Thymus (tissue), 11 donors: Measurements from ENCODE around the gene LIF. TPM values are rescaled to one million over a fixed set of nuclear protein-coding genes. Genes with fewer than 3 reads are reported as not detected.
"Not testable (repeated sequence)": the region's sequence is repeated elsewhere in the genome, so short reads cannot be mapped to it uniquely, and the experiment has no call there.

Experiments used
- DNase-seq, 9 donors: peaks; one replicate each; pipeline ENCODE4 v3.0.0-alpha.2; 2013; ENCODE audit warnings: low spot score in 9 of 9, low read depth in 6 of 9, missing footprints in 1 of 9
- H3K27ac ChIP-seq, 2 donors: one replicate each; pipeline ENCODE4 v1.5.1; 2013; ENCODE audit warnings: control low read depth in 1 of 2, low read depth in 1 of 2, low read length in 1 of 2, mild to moderate bottlenecking in 1 of 2, moderate library complexity in 1 of 2
- H3K27me3 ChIP-seq, 2 donors: one replicate each; pipeline ENCODE4 v1.5.1; 2013; ENCODE audit warnings: low read length in 1 of 2; ENCODE audit not compliant: control insufficient read depth in 2 of 2, insufficient read depth in 1 of 2
- H3K36me3 ChIP-seq, 2 donors: one replicate each; pipeline ENCODE4 v1.5.1; 2013; ENCODE audit warnings: low read length in 1 of 2, mild to moderate bottlenecking in 1 of 2, moderate library complexity in 1 of 2; ENCODE audit not compliant: control insufficient read depth in 2 of 2, insufficient read depth in 2 of 2
- H3K4me1 ChIP-seq, 2 donors: one replicate each; pipeline ENCODE4 v1.5.1; 2013; ENCODE audit warnings: low read length in 2 of 2; ENCODE audit not compliant: control insufficient read depth in 2 of 2, insufficient read depth in 2 of 2
- H3K4me3 ChIP-seq, 2 donors: one replicate each; pipeline ENCODE4 v1.5.1; 2013; ENCODE audit warnings: low read length in 2 of 2, control low read depth in 1 of 2, mild to moderate bottlenecking in 1 of 2
- H3K9me3 ChIP-seq, 2 donors: one replicate each; pipeline ENCODE4 v1.5.1; 2013; ENCODE audit warnings: low read length in 1 of 2, mild to moderate bottlenecking in 1 of 2; ENCODE audit not compliant: control insufficient read depth in 2 of 2, insufficient read depth in 1 of 2
- WGBS: extraction: QIAGEN DNeasy Blood & Tissue Kit; methylation state at CpG from one replicate; pipeline ENCODE4 v1.1.7; 2013; 5-methylcytosine and 5-hydroxymethylcytosine counted together
- polyA plus RNA-seq: library from polyadenylated mRNA; stranded (reverse); fragments of 200-250 nt; gene quantifications from one replicate; pipeline ENCODE4 v1.2.3, GENCODE V29; 2013
- total RNA-seq: library from RNA; stranded (reverse); fragments of 120-200 nt; gene quantifications from one replicate; pipeline ENCODE4 v1.2.4, GENCODE V29; 2013
- donor health status: healthy.

LIF gene
- total and polyA plus RNA-seq, 2 donors, result 0.21 to 0.90 TPM

DNA sequence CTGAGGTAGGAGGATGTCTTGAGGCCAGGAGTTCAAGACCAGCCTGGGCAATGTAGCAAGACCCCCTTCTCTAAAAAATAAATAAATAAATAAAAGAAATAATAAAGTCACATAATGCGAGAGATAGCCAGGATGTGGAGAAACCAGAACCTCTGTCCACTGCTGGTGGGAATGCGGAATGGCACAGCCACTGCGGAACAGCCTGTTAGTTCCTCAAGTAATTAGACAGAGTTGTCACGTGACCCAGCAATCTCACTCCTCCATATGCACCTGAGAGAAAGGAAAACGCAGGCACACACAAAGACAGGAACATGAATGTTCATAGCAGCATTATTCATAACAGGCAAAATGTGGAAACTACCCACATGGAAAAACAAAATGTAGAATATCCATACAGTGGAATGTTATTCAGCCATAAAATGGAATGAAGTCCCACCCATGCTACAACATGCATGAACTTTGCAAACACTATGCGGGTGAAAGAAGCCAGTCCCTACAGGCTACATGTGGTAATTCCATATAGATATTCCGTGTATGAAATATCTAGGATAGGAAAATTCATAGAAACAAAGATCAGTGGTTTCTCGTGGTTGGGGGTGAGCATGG is 27.4 kb downstream of the LIF start:
- Histone ChIP-seq H3K4me3 (no peak overlapping the region), H3K27me3 (peaks cover 0 to 2% of the 10 kb centered on the region in 2 donors), H3K27ac (no peak overlapping the region), H3K9me3 (no peaks in the 10 kb centered on the region), H3K36me3 (no peaks in the 10 kb centered on the region), H3K4me1 (peaks cover 14 to 40% of the 10 kb centered on the region in 2 donors)
- 97% methylated on average over 8 of the region's 8 CpGs for WGBS
- DNase-seq, result no peak

DNA sequence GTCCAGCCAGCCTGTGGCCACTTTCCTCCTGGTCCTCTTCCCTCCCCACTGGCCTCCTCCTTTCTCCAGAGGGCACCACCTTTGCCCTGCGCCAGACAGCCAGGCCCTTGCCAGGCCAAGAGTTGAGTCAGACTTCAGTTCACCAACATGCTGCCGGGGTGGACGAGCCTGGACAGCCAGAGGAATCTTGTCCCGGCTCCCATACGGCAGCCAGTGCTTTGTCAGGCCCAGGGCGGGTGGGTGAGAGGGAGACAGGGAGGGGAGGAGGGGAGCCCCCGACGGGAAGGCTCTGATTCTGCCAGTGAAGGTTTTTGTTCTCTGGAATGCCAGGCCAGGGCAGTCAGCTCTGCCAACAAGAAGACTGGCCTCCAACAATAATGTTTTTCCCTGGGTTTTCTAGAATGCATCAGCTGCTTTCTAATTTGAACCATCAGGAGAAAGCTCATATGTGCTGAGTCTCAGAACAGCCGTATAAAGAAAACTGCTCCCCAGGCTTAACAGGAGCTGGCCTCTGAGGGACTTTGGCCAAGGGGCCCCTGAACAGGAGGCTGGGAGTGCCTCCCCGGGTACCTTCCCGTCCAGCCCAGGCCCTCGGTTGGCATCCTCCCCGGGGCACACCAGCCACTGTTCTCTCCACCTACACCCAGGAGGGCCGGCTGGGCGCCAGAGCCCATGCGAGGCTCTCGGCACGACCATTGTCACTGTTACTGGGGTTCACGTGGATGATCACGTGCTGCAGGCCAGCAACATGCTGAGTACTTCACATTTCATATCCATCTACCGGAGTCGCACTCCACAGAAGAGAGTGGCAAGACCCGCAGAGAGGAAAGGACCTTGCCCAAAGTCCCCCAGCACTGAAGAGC is 28.6 kb downstream of the LIF start:
- 97% methylated on average over 23 of the region's 23 CpGs for WGBS
- H3K27ac ChIP-seq, result no peak overlapping the region
- DNase-seq, result no peak
- peaks cover 14 to 42% of the 10 kb centered on the region in 2 donors for H3K4me1 ChIP-seq
- H3K4me3 ChIP-seq, result no peak overlapping the region
- H3K27me3 ChIP-seq, result no peaks in the 10 kb centered on the region
- H3K36me3 ChIP-seq, result no peaks in the 10 kb centered on the region
- peaks cover 0 to 4% of the 10 kb centered on the region in 2 donors for H3K9me3 ChIP-seq

DNA sequence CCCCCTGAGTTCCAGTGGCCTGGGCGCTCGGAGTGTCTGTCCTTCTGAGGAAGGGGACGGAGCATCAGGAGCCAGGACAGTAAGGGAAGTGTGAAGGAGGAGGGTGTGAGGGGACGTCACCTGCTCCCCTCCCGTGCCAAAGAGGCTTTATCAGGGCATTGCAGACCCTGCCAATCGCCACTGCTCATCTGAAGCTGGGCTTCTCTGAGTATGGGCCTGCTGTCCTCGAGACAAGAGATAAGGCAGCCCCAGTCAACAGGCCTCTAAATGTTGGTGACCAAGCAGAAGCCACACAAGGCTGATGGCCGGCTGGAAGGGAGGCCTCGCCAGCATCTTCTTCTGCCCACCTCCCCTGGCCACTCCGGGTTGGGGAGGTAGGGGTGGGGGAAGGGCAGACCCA is 29.8 kb downstream of the LIF start:
- Histone ChIP-seq H3K4me1 (peaks cover 14 to 44% of the 10 kb centered on the region in 2 donors), H3K4me3 (no peak overlapping the region), H3K36me3 (no peaks in the 10 kb centered on the region), H3K9me3 (peaks cover 0 to 4% of the 10 kb centered on the region in 2 donors), H3K27ac (no peak overlapping the region), H3K27me3 (no peaks in the 10 kb centered on the region)
- 96% methylated on average over 10 of the region's 10 CpGs for WGBS
- DNase-seq, result no peak

DNA sequence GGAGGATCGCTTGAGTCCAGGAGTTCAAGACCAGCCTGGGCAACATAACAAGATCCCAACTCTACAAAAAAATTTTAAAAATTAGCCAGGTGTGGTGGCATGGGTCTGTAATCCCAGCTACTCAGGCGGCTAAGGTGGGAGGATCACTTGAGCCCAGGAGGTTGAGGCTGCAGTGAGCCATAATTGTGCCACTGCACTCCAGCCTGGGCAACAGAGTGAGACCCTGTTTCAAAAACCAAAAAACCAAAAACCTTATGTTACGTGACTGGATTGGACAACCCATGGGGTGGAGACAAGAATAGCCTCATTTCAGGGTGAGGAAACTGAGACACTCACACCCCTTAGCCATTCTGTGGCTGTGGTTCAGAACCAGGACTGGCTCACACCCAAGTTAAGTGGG is 30.3 kb downstream of the LIF start:
- not testable (repeated sequence) for H3K36me3 ChIP-seq, DNase-seq, H3K4me3 ChIP-seq, H3K9me3 ChIP-seq, H3K27me3 ChIP-seq, H3K27ac ChIP-seq
- peaks cover 11 to 39% of the 10 kb centered on the region in 2 donors for H3K4me1 ChIP-seq
- 99% methylated on average over 3 of the region's 3 CpGs for WGBS

DNA sequence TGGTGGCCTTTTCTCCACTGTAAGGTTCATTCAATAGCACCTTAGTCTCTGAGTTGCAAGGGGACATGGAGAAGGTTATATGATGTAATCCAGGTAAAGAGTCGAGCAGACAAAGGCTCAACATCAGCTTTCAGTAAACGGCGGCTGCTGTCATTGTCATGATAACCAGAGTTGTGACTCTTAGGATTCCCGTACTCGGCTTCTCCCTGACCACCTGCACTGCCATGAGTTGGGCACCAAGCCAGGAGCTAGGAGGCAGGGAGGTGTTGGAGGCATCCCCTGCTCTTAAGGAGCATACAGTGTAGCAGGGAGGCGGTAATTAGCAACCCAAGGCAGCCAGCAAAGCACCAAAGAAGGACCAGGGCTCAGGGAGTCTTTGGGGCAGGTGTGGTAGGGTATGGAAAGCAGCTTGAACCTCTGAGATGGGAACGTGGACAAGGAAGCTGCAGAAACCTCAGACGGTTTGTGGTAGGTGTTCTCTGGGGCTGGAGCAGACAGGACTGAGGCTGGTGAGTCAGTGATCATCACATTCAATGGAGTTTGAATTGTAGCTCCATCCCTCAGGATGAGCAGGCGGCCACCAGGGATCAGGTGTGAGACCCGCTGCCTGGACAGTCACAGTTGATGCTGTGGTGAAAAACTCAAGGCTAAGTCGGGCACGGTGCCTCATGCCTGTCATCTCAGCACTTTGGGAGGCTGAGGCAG is 31.7 kb downstream of the LIF start:
- H3K9me3 ChIP-seq, result peaks cover 0 to 4% of the 10 kb centered on the region in 2 donors
- H3K27ac ChIP-seq, result no peak overlapping the region
- DNase-seq, result no peak
- H3K4me3 ChIP-seq, result no peak overlapping the region
- H3K27me3 ChIP-seq, result no peaks in the 10 kb centered on the region
- no peaks in the 10 kb centered on the region for H3K36me3 ChIP-seq
- 56% methylated on average over 12 of the region's 12 CpGs for WGBS
- peaks cover 0 to 25% of the 10 kb centered on the region in 2 donors for H3K4me1 ChIP-seq

DNA sequence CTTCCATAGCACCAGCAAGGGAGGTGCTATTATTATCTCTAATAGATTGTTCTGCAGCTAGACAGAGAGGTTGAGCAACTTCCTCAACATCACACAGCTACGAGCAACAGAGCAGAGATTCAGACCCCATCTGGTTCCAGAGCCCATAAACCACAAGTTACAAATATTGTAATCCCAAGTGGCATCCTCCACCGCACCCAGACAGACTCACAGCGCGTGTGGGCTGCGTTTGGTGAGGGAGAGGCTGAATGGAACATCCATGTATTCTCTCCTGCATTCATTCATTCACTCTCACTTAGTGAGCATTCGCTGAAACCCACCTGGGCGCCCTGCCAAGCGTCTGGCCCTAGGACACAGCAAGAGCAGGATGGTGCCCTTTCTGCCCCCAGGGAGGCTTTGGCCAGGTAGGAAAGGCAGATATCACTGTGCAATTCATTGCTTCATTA is 33.5 kb downstream of the LIF start:
- Histone ChIP-seq H3K36me3 (no peaks in the 10 kb centered on the region), H3K27ac (no peak overlapping the region), H3K4me1 (peaks cover 0 to 38% of the 10 kb centered on the region in 2 donors), H3K9me3 (peaks cover 0 to 4% of the 10 kb centered on the region in 2 donors), H3K27me3 (no peaks in the 10 kb centered on the region), H3K4me3 (no peak overlapping the region)
- DNase-seq, result no peak
- WGBS, result 89% methylated on average over 8 of the region's 8 CpGs

DNA sequence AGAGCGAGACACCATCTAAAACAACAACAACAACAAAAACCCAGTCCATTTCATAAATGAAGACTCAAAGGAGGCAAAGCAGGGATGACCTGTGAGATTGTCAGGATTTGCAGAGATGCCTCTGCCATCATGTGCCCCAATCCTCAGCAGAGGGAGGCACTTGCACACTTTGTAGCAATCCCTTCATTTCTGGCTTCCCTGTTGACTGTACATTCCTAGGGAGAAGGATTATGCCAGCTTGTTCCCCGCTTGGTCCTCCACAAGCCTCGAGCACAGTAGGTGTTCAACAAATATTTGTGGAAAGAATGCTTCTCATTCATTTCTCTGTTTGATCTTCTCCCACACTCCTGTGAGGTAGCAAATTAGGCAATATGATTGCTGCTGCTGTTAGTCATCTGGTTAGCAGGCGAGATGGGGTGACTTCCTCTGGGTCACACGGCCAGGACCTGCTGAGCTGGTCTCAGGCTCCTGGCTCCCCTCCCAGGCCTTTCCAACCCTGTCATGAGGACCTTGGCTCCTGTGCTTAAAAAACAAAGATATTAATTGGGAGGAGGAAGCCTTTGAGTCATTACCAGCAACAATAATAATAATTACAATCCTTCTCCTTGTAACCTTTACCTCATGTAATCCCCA is 34.1 kb downstream of the LIF start:
- Histone ChIP-seq H3K27me3 (no peaks in the 10 kb centered on the region), H3K4me3 (no peak overlapping the region), H3K27ac (no peak overlapping the region), H3K9me3 (peaks cover 0 to 4% of the 10 kb centered on the region in 2 donors), H3K36me3 (no peaks in the 10 kb centered on the region), H3K4me1 (peaks cover 0 to 38% of the 10 kb centered on the region in 2 donors)
- no peak for DNase-seq
- WGBS, result 85% methylated on average over 5 of the region's 5 CpGs

DNA sequence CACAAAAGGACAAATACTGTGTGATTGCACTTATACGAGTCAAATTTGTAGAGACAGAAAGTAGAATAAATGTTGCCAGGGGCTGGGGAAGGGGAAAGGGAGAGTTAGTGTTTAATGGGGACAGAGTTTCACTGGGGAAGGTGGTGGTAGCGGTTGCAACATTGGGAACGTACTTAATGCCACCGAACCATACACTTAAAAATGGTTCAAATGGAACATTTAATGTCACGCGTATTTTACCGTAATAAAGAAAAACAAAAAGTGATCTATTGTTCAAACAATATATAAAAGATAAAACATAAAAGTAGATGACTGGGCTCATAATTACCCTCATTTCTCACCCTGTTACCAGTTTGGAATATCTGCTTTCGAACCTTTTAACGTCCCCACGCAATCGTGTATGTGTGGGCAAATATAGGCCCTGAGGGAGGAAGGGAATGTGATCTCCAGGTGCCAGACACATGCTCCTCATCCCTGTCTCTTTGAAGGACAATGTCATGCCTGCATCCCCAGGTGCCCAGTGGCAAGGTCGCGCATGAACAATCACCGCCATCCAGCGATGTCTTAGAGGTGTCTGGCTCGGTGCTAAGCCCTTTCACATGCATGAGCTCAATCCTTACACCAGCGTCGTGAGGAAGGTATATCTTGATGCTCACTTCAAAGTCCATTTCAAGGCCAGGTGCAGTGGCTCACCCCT is 35.3 kb downstream of the LIF start:
- Histone ChIP-seq H3K4me1 (peaks cover 0 to 38% of the 10 kb centered on the region in 2 donors), H3K27ac (no peak overlapping the region)
- no peak for DNase-seq

More for the DNA sequence above, 35.3 kb downstream of the LIF start:
- 97% methylated on average over 18 of the region's 18 CpGs for WGBS
- Histone ChIP-seq H3K4me3 (no peak overlapping the region), H3K9me3 (peaks cover 0 to 4% of the 10 kb centered on the region in 2 donors), H3K27me3 (no peaks in the 10 kb centered on the region), H3K36me3 (no peaks in the 10 kb centered on the region)
